ENCODE measurements around the gene FBXW7. TPM values are rescaled to one million over a fixed set of nuclear protein-coding genes. Genes with fewer than 3 reads are reported as not detected.

FBXW7 gene
- total RNA-seq, 4 donors from 2014 or later = 106 to 363 (median 138) TPM

GRCh38 chr4:152578670-152579069 is 42.8 kb upstream of the FBXW7 start:
- Histone ChIP-seq H3K4me3 (no peak overlapping the region), H3K27ac (no peak overlapping the region), H3K27me3 (no peaks in the 10 kb centered on the region), H3K9me3 (no peaks in the 10 kb centered on the region), H3K36me3 (no peaks in the 10 kb centered on the region), H3K4me1 (no peaks in the 10 kb centered on the region)
- DNase-seq (ENCODE audit: low spot score in 2 of 2) = no peak
- WGBS = 65% methylated on average over 1 of the region's 1 CpG
- TF ChIP-seq POLR2AphosphoS5 (IDR thresholded peaks at IDR 0.05) (no peak), CTCF (IDR thresholded peaks at IDR 0.05) (no peak), POLR2A (IDR thresholded peaks at IDR 0.05) (no peak), EP300 (IDR thresholded peaks at IDR 0.05) (no peak)

- Histone ChIP-seq H3K4me1 (no peaks in the 10 kb centered on the region), H3K36me3 (no peaks in the 10 kb centered on the region), H3K9me3 (no peaks in the 10 kb centered on the region), H3K27ac (no peak overlapping the region), H3K27me3 (no peaks in the 10 kb centered on the region), H3K4me3 (no peak overlapping the region)
- WGBS = 62% methylated on average over 6 of the region's 6 CpGs
- TF ChIP-seq POLR2A (IDR thresholded peaks at IDR 0.05) = no peak
- TF ChIP-seq POLR2AphosphoS5 (IDR thresholded peaks at IDR 0.05) = no peak
- no peak for TF ChIP-seq EP300 (IDR thresholded peaks at IDR 0.05)
- DNase-seq (ENCODE audit: low spot score in 2 of 2) = no peak
Measured at GRCh38 chr4:152577708-152578396, 42.0 kb upstream of the FBXW7 start.

GRCh38 chr4:152575533-152575932 is 39.6 kb upstream of the FBXW7 start:
- Histone ChIP-seq H3K36me3 (no peaks in the 10 kb centered on the region), H3K4me1 (no peaks in the 10 kb centered on the region), H3K9me3 (no peaks in the 10 kb centered on the region), H3K4me3 (no peak overlapping the region), H3K27ac (no peak overlapping the region), H3K27me3 (no peaks in the 10 kb centered on the region)
- no peak for TF ChIP-seq POLR2A (IDR thresholded peaks at IDR 0.05)
- no peak for TF ChIP-seq CTCF (IDR thresholded peaks at IDR 0.05)
- no peak for TF ChIP-seq EP300 (IDR thresholded peaks at IDR 0.05)
- TF ChIP-seq POLR2AphosphoS5 (IDR thresholded peaks at IDR 0.05) = no peak
- 90% methylated on average over 1 of the region's 1 CpG for WGBS
- no peak for DNase-seq (ENCODE audit: low spot score in 2 of 2)

GRCh38 chr4:152573861-152574260 is 38.0 kb upstream of the FBXW7 start:
- DNase-seq (ENCODE audit: low spot score in 2 of 2) = no peak
- no peaks in the 10 kb centered on the region for H3K4me1 ChIP-seq
- no peaks in the 10 kb centered on the region for H3K36me3 ChIP-seq
- no peaks in the 10 kb centered on the region for H3K27me3 ChIP-seq
- H3K9me3 ChIP-seq = no peaks in the 10 kb centered on the region
- TF ChIP-seq CTCF (IDR thresholded peaks at IDR 0.05) (no peak), POLR2A (IDR thresholded peaks at IDR 0.05) (no peak), POLR2AphosphoS5 (IDR thresholded peaks at IDR 0.05) (no peak), EP300 (IDR thresholded peaks at IDR 0.05) (no peak)
- H3K27ac ChIP-seq = no peak overlapping the region
- H3K4me3 ChIP-seq = no peak overlapping the region
- 82% methylated on average over 2 of the region's 2 CpGs for WGBS

- DNase-seq (ENCODE audit: low spot score in 2 of 2) = no peak
- no peak for TF ChIP-seq EP300 (IDR thresholded peaks at IDR 0.05)
- TF ChIP-seq POLR2A (IDR thresholded peaks at IDR 0.05) = no peak
- TF ChIP-seq POLR2AphosphoS5 (IDR thresholded peaks at IDR 0.05) = no peak
- no peak for TF ChIP-seq CTCF (IDR thresholded peaks at IDR 0.05)
- Histone ChIP-seq H3K36me3 (no peaks in the 10 kb centered on the region), H3K27ac (no peak overlapping the region), H3K27me3 (no peaks in the 10 kb centered on the region), H3K4me1 (no peaks in the 10 kb centered on the region), H3K4me3 (no peak overlapping the region), H3K9me3 (no peaks in the 10 kb centered on the region)
- 55% methylated on average over 9 of the region's 9 CpGs for WGBS
Measured at GRCh38 chr4:152572417-152573086, 36.7 kb upstream of the FBXW7 start.
